ENCODE measurements around the gene PPARG. TPM values are rescaled to one million over a fixed set of nuclear protein-coding genes. Genes with fewer than 3 reads are reported as not detected.

The PPARG gene
- total and polyA plus RNA-seq, 2 of the 13 experiments (the other 11 are each of a cell fraction or from before 2014, with no cell fraction given), result 13.9 to 58.3 TPM

GRCh38 chr3:12288182-12289129, at the start of gene PPARG (continued):
- no peak for TF ChIP-seq PRDM10 (CRISPR knock-in tag; IDR thresholded peaks at IDR 0.05; ENCODE audit: low read depth)
- TF ChIP-seq RFX3 (CRISPR knock-in tag; IDR thresholded peaks at IDR 0.05), result no peak
- TF ChIP-seq SP4 (CRISPR knock-in tag; IDR thresholded peaks at IDR 0.05), result no peak
- peak; percentile 21; the same call in 1 of the 2 replicates for TF ChIP-seq ZNF616 (CRISPR knock-in tag; IDR thresholded peaks at IDR 0.05; ENCODE audit: low read depth)
- TF ChIP-seq JUND (CRISPR knock-in tag; IDR thresholded peaks at IDR 0.05), result no peak
- peak; percentile 29; the same call in 1 of the 2 replicates for TF ChIP-seq NAIF1 (CRISPR knock-in tag; IDR thresholded peaks at IDR 0.05; ENCODE audit: borderline replicate concordance)
- no peak for TF ChIP-seq TEAD3 (CRISPR knock-in tag; optimal IDR thresholded peaks at IDR 0.05; ENCODE audit: borderline replicate concordance)
- TF ChIP-seq, protein P1, sequence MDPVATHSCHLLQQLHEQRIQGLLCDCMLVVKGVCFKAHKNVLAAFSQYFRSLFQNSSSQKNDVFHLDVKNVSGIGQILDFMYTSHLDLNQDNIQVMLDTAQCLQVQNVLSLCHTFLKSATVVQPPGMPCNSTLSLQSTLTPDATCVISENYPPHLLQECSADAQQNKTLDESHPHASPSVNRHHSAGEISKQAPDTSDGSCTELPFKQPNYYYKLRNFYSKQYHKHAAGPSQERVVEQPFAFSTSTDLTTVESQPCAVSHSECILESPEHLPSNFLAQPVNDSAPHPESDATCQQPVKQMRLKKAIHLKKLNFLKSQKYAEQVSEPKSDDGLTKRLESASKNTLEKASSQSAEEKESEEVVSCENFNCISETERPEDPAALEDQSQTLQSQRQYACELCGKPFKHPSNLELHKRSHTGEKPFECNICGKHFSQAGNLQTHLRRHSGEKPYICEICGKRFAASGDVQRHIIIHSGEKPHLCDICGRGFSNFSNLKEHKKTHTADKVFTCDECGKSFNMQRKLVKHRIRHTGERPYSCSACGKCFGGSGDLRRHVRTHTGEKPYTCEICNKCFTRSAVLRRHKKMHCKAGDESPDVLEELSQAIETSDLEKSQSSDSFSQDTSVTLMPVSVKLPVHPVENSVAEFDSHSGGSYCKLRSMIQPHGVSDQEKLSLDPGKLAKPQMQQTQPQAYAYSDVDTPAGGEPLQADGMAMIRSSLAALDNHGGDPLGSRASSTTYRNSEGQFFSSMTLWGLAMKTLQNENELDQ (CRISPR knock-in tag; IDR thresholded peaks at IDR 0.05; ENCODE audit: borderline replicate concordance), result no peak
- TF ChIP-seq ZBTB1 (CRISPR knock-in tag; IDR thresholded peaks at IDR 0.05; ENCODE audit: borderline replicate concordance), result no peak
- TF ChIP-seq TBP (CRISPR knock-in tag; IDR thresholded peaks at IDR 0.05), result no peak
- TF ChIP-seq, protein P2, sequence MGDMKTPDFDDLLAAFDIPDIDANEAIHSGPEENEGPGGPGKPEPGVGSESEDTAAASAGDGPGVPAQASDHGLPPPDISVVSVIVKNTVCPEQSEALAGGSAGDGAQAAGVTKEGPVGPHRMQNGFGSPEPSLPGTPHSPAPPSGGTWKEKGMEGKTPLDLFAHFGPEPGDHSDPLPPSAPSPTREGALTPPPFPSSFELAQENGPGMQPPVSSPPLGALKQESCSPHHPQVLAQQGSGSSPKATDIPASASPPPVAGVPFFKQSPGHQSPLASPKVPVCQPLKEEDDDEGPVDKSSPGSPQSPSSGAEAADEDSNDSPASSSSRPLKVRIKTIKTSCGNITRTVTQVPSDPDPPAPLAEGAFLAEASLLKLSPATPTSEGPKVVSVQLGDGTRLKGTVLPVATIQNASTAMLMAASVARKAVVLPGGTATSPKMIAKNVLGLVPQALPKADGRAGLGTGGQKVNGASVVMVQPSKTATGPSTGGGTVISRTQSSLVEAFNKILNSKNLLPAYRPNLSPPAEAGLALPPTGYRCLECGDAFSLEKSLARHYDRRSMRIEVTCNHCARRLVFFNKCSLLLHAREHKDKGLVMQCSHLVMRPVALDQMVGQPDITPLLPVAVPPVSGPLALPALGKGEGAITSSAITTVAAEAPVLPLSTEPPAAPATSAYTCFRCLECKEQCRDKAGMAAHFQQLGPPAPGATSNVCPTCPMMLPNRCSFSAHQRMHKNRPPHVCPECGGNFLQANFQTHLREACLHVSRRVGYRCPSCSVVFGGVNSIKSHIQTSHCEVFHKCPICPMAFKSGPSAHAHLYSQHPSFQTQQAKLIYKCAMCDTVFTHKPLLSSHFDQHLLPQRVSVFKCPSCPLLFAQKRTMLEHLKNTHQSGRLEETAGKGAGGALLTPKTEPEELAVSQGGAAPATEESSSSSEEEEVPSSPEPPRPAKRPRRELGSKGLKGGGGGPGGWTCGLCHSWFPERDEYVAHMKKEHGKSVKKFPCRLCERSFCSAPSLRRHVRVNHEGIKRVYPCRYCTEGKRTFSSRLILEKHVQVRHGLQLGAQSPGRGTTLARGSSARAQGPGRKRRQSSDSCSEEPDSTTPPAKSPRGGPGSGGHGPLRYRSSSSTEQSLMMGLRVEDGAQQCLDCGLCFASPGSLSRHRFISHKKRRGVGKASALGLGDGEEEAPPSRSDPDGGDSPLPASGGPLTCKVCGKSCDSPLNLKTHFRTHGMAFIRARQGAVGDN (CRISPR knock-in tag; IDR thresholded peaks at IDR 0.05), result peak; percentile 82
- no peak for TF ChIP-seq HMGXB3 (CRISPR knock-in tag; IDR thresholded peaks at IDR 0.05; ENCODE audit: borderline replicate concordance)

Measured in HepG2 (cell line).